A673 (cell line): Measurements from ENCODE around the gene CHRNG. TPM values are rescaled to one million over a fixed set of nuclear protein-coding genes. Genes with fewer than 3 reads are reported as not detected.

Experiments used
- BruUV-seq: library from RNA; stranded (reverse); fragments of 400-500 nt; replicated peaks from 2 replicates; lab custom pipeline; 2021; lab: Mats Ljungman, UMichigan
- CTCF ChIA-PET: fragments of 300-600 bp; sonication (Branson Sonifier 250); formaldehyde crosslinking; loops from one replicate; lab custom pipeline; 2022; ENCODE audit warnings: antibody characterized with exemption; lab: Charles Lee
- POLR2A ChIA-PET: fragments of 300-600 bp; sonication (Branson Sonifier 250); formaldehyde crosslinking; loops from one replicate; lab custom pipeline; 2022; ENCODE audit warnings: antibody characterized with exemption; ENCODE audit not compliant: low non-redundant PET; lab: Charles Lee
- DNase-seq: peaks from one replicate; pipeline ENCODE4 v3.0.0-alpha.2; 2015; ENCODE audit warnings: low spot score
- H3K27ac ChIP-seq: fragments of 200-600 bp; sonication (generic); 2 replicates; pipeline ENCODE4 v1.5.1; 2016; ENCODE audit warnings: mixed run types, low read depth, mild to moderate bottlenecking, mixed read lengths, antibody characterized with exemption, low read length; ENCODE audit not compliant: poor library complexity, severe bottlenecking
- H3K27me3 ChIP-seq: fragments of 200-600 bp; sonication (generic); replicated peaks from 2 replicates; pipeline ENCODE4 v1.6.1; 2017; ENCODE audit warnings: mixed run types, low read depth, mild to moderate bottlenecking, mixed read lengths, antibody characterized with exemption, low read length; ENCODE audit not compliant: insufficient read depth, poor library complexity
- H3K36me3 ChIP-seq: fragments of 200-600 bp; sonication (generic); 2 replicates; pipeline ENCODE4 v1.6.1; 2016; ENCODE audit warnings: mixed run types, mild to moderate bottlenecking, mixed read lengths, antibody characterized with exemption, low read length; ENCODE audit not compliant: insufficient read depth, poor library complexity, severe bottlenecking
- H3K4me1 ChIP-seq: fragments of 200-600 bp; sonication (generic); 2 replicates; pipeline ENCODE4 v1.6.1; 2017; ENCODE audit warnings: mixed run types, mild to moderate bottlenecking, mixed read lengths, antibody characterized with exemption, low read length; ENCODE audit not compliant: insufficient read depth, poor library complexity, severe bottlenecking
- H3K4me3 ChIP-seq: fragments of 200-600 bp; sonication (generic); 2 replicates; pipeline ENCODE4 v1.5.1; 2016; ENCODE audit warnings: low read depth, mixed run types, mild to moderate bottlenecking, mixed read lengths, low read length; ENCODE audit not compliant: poor library complexity, severe bottlenecking
- H3K9me3 ChIP-seq: fragments of 200-600 bp; sonication (generic); 2 replicates; pipeline ENCODE4 v1.6.1; 2016; ENCODE audit warnings: mixed run types, low read depth, mild to moderate bottlenecking, mixed read lengths, antibody characterized with exemption, low read length; ENCODE audit not compliant: poor library complexity, severe bottlenecking
- CTCF ChIP-seq: fragments of 300-800, 200-600 bp; sonication (generic); conservative IDR thresholded peaks from 2 replicates; pipeline ENCODE4 v1.5.1; 2017; ENCODE audit warnings: low read depth, mild to moderate bottlenecking, antibody characterized with exemption, low read length, moderate library complexity, mixed read lengths
- EZH2 ChIP-seq: fragments of 200-600 bp; sonication (generic); IDR thresholded peaks from 2 replicates; pipeline ENCODE4 v1.6.1; 2017; ENCODE audit warnings: borderline replicate concordance, low read depth, mild to moderate bottlenecking, mixed read lengths, antibody characterized with exemption, low read length; ENCODE audit not compliant: poor library complexity, severe bottlenecking
- intact Hi-C: fragments of 100-400 bp; cut with micrococcal nuclease; formaldehyde crosslinking; loops from one replicate; pipeline ENCODE4 v1.10.0; 2022; ENCODE audit not compliant: unreplicated experiment
- total RNA-seq: library from RNA; stranded (reverse); gene quantifications from 2 replicates; pipeline ENCODE4 v1.2.3, GENCODE V29; 2021

CHRNG gene
- total RNA-seq, 1 experiment from 2014 or later: not detected

- no peak for DNase-seq
- H3K9me3 ChIP-seq: no peaks in the 10 kb centered on the region
- intact Hi-C loops: no loop called here
- TF ChIP-seq CTCF (no peak), EZH2 (no peak)
- peaks cover 31% of the 10 kb centered on the region for H3K27me3 ChIP-seq
- no peak within 1 kb of the TSS for H3K4me3 ChIP-seq
- H3K36me3 ChIP-seq: no peaks in the 10 kb centered on the region
- POLR2A ChIA-PET: no interaction called here
- no TSS peak for BruUV-seq
- H3K4me1 ChIP-seq: peaks cover 7% of the 10 kb centered on the region
- H3K27ac ChIP-seq: no peak within 1 kb of the TSS
- CTCF ChIA-PET: interaction anchor here (0.6 kb wide), 1 partner anchor 21 kb away, joined by 3 read pairs; no protein-coding TSS in a partner anchor
These were observed 13.6 kb upstream of the CHRNG start, which contains the start of gene CHRND for GRCh38 chr2:232525791-232526371. TSS of gene CHRND (plus strand) at chr2:232526160. CDS start at chr2:232526216, 56 bp downstream.

GRCh38 chr2:232526372-232526941 is 13.0 kb upstream of the CHRNG start:
- TF ChIP-seq CTCF (no peak), EZH2 (no peak)
- Histone ChIP-seq H3K27me3 (peaks cover 31% of the 10 kb centered on the region), H3K27ac (no peak overlapping the region), H3K4me3 (no peak overlapping the region), H3K4me1 (peaks cover 7% of the 10 kb centered on the region), H3K9me3 (no peaks in the 10 kb centered on the region), H3K36me3 (no peaks in the 10 kb centered on the region)
- DNase-seq: no peak
- CTCF ChIA-PET: interaction anchor here (0.6 kb wide), 1 partner anchor 22 kb away, joined by 3 read pairs; no protein-coding TSS in a partner anchor
- intact Hi-C loops: no loop called here
- POLR2A ChIA-PET: no interaction called here
- no TSS peak for BruUV-seq

GRCh38 chr2:232527905-232528470 is 11.5 kb upstream of the CHRNG start:
- intact Hi-C loops: no loop called here

More at GRCh38 chr2:232527905-232528470, 11.5 kb upstream of the CHRNG start:
- no peaks in the 10 kb centered on the region for H3K9me3 ChIP-seq
- no peak overlapping the region for H3K4me3 ChIP-seq
- DNase-seq: no peak
- no peak overlapping the region for H3K27ac ChIP-seq
- H3K27me3 ChIP-seq: peaks cover 23% of the 10 kb centered on the region
- no peak for TF ChIP-seq CTCF
- TF ChIP-seq EZH2: no peak
- CTCF ChIA-PET: interaction anchor here (0.6 kb wide), 1 partner anchor 733 kb away, joined by 3 read pairs; no protein-coding TSS in a partner anchor
- POLR2A ChIA-PET: no interaction called here
- H3K4me1 ChIP-seq: no peaks in the 10 kb centered on the region
- BruUV-seq: no TSS peak
- no peaks in the 10 kb centered on the region for H3K36me3 ChIP-seq
